Measurements from ENCODE around the gene SMAD3. TPM values are rescaled to one million over a fixed set of nuclear protein-coding genes. Genes with fewer than 3 reads are reported as not detected.
"Not testable (repeated sequence)": the region's sequence is repeated elsewhere in the genome, so short reads cannot be mapped to it uniquely, and the experiment has no call there.

The SMAD3 gene
- total and polyA plus RNA-seq, 7 donors, result 2.9 to 47.6 (median 29.3) TPM

DNA sequence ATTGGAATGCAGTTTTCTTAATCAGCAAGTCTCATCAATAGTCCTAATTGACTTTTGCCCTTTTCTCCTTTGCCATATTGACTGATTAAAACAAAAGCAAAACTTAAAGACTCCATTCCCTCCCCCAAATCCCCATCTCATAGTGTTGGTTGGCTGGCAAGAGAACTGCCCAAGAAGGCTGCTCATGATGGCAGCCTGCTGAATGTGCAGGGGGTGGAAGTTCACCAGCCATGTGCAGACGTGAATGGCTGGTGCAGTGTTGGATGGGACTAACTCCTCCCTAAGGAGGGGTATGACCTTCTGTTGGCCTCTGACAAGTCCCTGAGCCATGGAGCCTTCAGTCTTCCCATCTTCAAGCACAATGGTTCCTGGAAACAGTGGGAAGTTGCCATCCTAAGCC is 7.0 kb downstream of the SMAD3 start:
- H3K9me3 ChIP-seq, result no peaks in the 10 kb centered on the region
- no peak overlapping the region for H3K4me3 ChIP-seq
- ATAC-seq (no peak), DNase-seq (no peak)
- H3K27me3 ChIP-seq (ENCODE audit: insufficient read depth in 3 of 3, low read length in 2 of 3), result no peaks in the 10 kb centered on the region
- TF ChIP-seq, protein P1, sequence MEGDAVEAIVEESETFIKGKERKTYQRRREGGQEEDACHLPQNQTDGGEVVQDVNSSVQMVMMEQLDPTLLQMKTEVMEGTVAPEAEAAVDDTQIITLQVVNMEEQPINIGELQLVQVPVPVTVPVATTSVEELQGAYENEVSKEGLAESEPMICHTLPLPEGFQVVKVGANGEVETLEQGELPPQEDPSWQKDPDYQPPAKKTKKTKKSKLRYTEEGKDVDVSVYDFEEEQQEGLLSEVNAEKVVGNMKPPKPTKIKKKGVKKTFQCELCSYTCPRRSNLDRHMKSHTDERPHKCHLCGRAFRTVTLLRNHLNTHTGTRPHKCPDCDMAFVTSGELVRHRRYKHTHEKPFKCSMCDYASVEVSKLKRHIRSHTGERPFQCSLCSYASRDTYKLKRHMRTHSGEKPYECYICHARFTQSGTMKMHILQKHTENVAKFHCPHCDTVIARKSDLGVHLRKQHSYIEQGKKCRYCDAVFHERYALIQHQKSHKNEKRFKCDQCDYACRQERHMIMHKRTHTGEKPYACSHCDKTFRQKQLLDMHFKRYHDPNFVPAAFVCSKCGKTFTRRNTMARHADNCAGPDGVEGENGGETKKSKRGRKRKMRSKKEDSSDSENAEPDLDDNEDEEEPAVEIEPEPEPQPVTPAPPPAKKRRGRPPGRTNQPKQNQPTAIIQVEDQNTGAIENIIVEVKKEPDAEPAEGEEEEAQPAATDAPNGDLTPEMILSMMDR (IDR thresholded peaks at IDR 0.05), result no peak
- H3K4me1 ChIP-seq, result peaks cover 98% of the 10 kb centered on the region
- 40 to 85% (median 43%) methylated on average over 1 of the region's 1 CpG for WGBS, 3 donors
- no peaks in the 10 kb centered on the region for H3K36me3 ChIP-seq (ENCODE audit: insufficient read depth in 1 of 2, low read depth in 1 of 2)
- H3K27ac ChIP-seq, result peak overlapping the region; percentile 84
- intact Hi-C loops (cut with DNase I), result loop anchor here in 1 of 2 donors (10.0 kb wide), 1 partner anchor 1202 kb away; the partner anchor contains the start of gene FEM1B

DNA sequence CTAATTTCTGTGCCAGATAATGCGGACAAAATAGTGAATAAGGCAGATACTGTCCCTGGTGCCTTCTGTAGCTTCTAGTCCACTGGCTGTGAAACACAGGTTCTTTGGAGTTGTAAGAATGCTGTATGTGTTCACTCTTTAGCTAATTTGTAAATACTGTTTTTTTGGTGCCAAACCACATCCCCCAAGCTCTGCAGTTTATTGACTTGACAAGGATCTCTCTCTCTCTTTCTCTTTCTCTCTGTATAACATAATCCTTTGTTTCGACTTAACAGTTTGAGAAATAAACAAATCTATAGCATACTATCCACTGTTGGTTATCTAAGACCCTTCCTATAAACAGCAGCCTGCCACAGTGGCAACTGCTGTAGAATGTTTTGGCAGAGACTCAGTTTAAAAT is 7.6 kb downstream of the SMAD3 start:
- no peaks in the 10 kb centered on the region for H3K27me3 ChIP-seq (ENCODE audit: insufficient read depth in 3 of 3, low read length in 2 of 3)
- H3K4me1 ChIP-seq, result peaks cover 96% of the 10 kb centered on the region
- H3K36me3 ChIP-seq (ENCODE audit: insufficient read depth in 1 of 2, low read depth in 1 of 2), result no peaks in the 10 kb centered on the region
- intact Hi-C loops (cut with DNase I), result loop anchor here in 1 of 2 donors (10.0 kb wide), 1 partner anchor 1202 kb away; the partner anchor contains the start of gene FEM1B
- H3K27ac ChIP-seq, result peak overlapping the region; percentile 84
- no peak overlapping the region for H3K4me3 ChIP-seq
- ATAC-seq (no peak), DNase-seq (no peak)
- no peaks in the 10 kb centered on the region for H3K9me3 ChIP-seq
- 77 to 93% (median 78%) methylated on average over 2 of the region's 2 CpGs for WGBS, 3 donors
- TF ChIP-seq, protein P1 (IDR thresholded peaks at IDR 0.05), result no peak

DNA sequence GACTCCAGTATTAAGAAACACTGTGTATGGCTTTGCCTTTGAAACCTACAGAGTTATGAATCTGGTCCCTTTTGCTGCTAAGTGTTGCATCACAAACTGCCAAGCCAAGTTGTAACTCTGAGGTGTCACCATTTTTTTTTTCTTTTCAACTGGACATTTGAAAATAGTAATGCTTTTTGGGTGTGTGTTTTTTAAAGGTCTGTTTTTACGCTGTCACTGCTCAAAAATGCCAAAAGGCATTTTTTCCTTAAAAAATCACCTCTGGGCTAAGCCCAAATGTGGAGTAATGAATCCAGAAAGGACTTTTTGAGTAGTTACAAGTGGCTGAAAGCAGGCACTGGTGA is 9.5 kb downstream of the SMAD3 start:
- Histone ChIP-seq H3K27me3 (ENCODE audit: insufficient read depth in 3 of 3, low read length in 2 of 3) (no peaks in the 10 kb centered on the region), H3K4me3 (no peak overlapping the region), H3K36me3 (ENCODE audit: insufficient read depth in 1 of 2, low read depth in 1 of 2) (no peaks in the 10 kb centered on the region), H3K27ac (peak overlapping the region; percentile 84), H3K4me1 (peaks cover 94% of the 10 kb centered on the region), H3K9me3 (no peaks in the 10 kb centered on the region)
- DNase-seq, result no peak
- no peak for ATAC-seq
- 86 to 96% (median 86%) methylated on average over 1 of the region's 1 CpG for WGBS, 3 donors
- TF ChIP-seq, protein P1 (IDR thresholded peaks at IDR 0.05), result no peak
- intact Hi-C loops (cut with DNase I), result loop anchor here in 1 of 2 donors (10.0 kb wide), 1 partner anchor 1200 kb away; the partner anchor contains the start of gene FEM1B

DNA sequence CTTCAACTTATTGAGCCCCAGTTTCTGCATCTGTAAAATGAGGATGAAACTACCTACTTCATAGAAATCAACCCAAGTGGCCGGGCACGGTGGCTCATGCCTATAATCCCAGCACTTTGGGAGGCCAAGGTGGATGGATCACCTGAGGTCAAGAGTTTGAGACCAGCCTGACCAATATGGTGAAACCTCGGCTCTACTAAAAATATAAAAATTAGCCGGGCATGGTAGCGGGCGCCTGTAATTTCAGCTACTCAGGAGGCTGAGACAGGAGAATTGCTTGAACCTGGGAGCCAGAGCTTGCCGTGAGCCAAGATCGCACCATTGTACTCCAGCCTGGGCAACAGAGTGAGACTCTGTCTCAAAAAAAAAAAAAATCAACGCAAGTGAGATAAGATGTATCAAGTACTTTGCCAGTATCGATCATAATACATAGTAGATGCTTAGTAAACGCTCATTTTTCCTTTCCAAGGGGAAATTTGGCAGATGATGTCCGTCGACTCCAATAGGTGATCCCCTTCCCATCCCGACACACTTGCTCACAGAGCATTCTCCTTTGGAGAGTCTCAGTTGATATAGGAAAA is 10.2 kb downstream of the SMAD3 start:
- intact Hi-C loops (cut with DNase I), result loop anchor here in 1 of 2 donors (10.0 kb wide), 1 partner anchor 1199 kb away; the partner anchor contains the start of gene FEM1B
- WGBS, 3 donors, result 89 to 98% (median 90%) methylated on average over 14 of the region's 14 CpGs
- H3K27me3 ChIP-seq (ENCODE audit: insufficient read depth in 3 of 3, low read length in 2 of 3); H3K4me3 ChIP-seq; DNase-seq; H3K9me3 ChIP-seq; H3K36me3 ChIP-seq (ENCODE audit: insufficient read depth in 1 of 2, low read depth in 1 of 2); ATAC-seq: not testable (repeated sequence)
- peak overlapping the region; percentile 84 for H3K27ac ChIP-seq
- peaks cover 94% of the 10 kb centered on the region for H3K4me1 ChIP-seq

DNA sequence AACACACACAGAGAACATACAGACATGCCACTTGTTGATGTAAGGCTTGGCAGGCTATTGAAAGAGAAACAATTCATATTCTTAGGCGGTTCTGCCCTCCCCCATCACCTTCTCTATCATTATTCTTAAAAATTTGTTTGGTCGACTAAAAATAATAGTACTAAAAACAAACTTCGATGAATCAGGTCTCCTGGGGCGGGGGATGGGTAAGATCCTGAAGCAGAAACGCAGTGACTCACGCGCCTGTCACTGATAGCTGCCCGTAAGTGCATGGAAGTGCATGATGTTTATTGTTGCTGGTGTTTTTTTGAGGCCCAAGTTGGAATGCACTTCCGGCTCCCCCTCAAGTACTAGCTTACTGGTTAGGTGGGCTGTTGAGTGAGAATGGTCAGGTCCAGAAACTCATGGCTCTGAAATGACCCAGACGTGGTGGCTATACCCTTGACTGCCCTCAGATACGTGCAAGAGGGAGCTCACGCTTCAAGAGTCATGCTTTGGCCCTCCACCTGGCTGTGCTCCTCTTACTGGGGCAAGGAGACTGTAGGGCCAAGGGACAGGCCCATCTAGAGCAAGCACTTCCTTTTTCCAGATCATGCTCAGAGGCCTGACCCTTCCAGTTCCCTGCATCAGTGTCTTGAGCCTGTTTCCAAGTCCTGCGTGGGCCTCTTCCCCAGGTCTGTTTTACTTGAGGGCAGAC is 10.9 kb downstream of the SMAD3 start:
- Histone ChIP-seq H3K4me1 (peaks cover 90% of the 10 kb centered on the region), H3K4me3 (no peak overlapping the region), H3K27ac (peak overlapping the region; percentile 84), H3K36me3 (ENCODE audit: insufficient read depth in 1 of 2, low read depth in 1 of 2) (no peaks in the 10 kb centered on the region), H3K27me3 (ENCODE audit: insufficient read depth in 3 of 3, low read length in 2 of 3) (no peaks in the 10 kb centered on the region), H3K9me3 (no peaks in the 10 kb centered on the region)
- TF ChIP-seq, protein P1 (IDR thresholded peaks at IDR 0.05), result no peak
- DNase-seq (peak; percentile 46 to 57), ATAC-seq (no peak)
- intact Hi-C loops (cut with DNase I), result loop anchor here in 1 of 2 donors (10.0 kb wide), 1 partner anchor 1199 kb away; the partner anchor contains the start of gene FEM1B
- 70 to 81% (median 74%) methylated on average over 13 of the region's 13 CpGs for WGBS, 3 donors
